VCaP (cell line): ENCODE data around the gene ZSCAN26.
A peak's percentile ranks its signal among the peaks of the same experiment; 100 is the strongest.
"Not testable (repeated sequence)": the region's sequence is repeated elsewhere in the genome, so short reads cannot be mapped to it uniquely, and the experiment has no call there.

Source experiments
- H3K27ac ChIP-seq: fragments of 450-650 bp; 2 replicates; pipeline ENCODE4 v1.5.1; 2017
- TF ChIP-seq, protein P1 (sequence below): fragments of 450-650 bp; conservative IDR thresholded peaks from 2 replicates; pipeline ENCODE4 v1.5.1; 2017; ENCODE audit warnings: mild to moderate bottlenecking, moderate library complexity

Gene ZSCAN26

DNA sequence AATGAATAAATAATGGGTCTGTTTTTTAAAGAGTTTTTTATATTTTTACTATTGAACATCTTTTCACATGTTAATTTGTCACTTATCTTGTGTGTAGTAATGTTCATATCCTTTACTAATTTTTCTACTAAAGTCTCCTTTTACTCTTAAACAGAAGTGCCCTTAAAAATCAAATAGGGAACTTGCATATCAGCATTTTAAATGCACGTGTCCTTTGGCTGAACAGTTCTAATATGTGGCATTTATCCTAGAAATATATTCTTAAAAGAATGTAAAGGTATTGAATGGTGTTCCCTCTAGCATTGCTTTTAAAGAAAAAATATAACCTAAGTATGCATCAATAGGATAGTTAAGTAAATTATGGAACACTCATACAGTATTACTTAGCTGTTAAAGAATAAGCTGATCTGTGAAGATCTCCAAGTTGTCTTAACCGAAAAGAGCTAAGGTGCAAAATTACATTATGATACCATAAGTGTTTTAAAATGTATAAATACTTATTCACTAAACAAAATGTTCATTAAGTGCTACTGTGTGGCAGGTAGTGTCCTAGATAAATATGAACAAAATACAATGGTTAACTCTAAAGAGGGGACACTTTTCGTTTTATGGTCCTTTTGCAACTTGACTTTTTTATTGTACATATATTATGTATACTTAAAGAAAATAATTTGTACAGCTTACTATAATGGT lies 13.8 kb downstream of the ZSCAN26 start:
- H3K27ac ChIP-seq: peak overlapping the region; percentile 60
- TF ChIP-seq, protein P1, sequence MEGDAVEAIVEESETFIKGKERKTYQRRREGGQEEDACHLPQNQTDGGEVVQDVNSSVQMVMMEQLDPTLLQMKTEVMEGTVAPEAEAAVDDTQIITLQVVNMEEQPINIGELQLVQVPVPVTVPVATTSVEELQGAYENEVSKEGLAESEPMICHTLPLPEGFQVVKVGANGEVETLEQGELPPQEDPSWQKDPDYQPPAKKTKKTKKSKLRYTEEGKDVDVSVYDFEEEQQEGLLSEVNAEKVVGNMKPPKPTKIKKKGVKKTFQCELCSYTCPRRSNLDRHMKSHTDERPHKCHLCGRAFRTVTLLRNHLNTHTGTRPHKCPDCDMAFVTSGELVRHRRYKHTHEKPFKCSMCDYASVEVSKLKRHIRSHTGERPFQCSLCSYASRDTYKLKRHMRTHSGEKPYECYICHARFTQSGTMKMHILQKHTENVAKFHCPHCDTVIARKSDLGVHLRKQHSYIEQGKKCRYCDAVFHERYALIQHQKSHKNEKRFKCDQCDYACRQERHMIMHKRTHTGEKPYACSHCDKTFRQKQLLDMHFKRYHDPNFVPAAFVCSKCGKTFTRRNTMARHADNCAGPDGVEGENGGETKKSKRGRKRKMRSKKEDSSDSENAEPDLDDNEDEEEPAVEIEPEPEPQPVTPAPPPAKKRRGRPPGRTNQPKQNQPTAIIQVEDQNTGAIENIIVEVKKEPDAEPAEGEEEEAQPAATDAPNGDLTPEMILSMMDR: no peak

DNA sequence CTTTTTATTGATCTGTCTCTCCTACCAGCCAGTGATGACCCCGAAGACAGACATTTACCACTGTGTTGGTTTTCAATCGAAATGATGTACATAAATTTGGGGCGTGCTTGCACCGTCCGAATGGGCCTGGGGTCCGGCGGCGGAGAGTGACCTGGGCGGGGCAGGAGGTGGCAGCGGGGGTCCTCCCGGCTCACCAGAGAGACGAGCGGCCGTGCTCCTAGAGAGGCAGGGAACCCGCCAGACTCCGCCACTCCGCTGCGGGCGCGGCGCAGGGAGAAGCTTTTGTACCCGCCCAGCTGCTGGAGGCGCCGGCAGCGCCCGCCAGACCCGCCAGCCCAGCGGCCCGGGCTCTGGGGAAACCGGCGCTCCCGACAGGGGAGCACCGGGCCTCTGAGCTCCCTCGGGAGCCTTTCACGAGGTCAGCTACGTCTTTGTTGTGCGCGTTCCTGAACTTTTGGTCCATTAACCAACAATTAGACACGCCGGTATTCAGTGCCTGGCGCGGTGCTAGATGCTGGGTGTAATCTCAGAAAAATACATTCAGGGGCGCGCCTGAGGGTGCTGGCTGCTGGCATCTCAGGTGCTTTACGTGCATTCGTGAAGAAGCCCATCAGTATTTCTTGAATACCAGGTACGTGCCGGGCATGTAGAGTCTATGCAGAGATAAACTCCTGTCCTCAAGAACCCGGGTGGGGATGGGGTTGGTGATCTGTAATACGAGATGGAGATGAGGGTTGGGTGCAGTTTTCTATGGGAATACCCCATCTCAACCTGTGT lies 14.5 kb downstream of the ZSCAN26 start, which contains the start of gene PGBD1:
Gene PGBD1 (plus strand): TSS at position 285 of the 777 bp plus-strand sequence. CDS start 2,242 bp downstream, outside the sequence.
- peak within 1 kb of the TSS; percentile 60 for H3K27ac ChIP-seq
- TF ChIP-seq, protein P1: 0 out of 2 replicates have a peak, but pooled peaks have one; percentile 7

DNA sequence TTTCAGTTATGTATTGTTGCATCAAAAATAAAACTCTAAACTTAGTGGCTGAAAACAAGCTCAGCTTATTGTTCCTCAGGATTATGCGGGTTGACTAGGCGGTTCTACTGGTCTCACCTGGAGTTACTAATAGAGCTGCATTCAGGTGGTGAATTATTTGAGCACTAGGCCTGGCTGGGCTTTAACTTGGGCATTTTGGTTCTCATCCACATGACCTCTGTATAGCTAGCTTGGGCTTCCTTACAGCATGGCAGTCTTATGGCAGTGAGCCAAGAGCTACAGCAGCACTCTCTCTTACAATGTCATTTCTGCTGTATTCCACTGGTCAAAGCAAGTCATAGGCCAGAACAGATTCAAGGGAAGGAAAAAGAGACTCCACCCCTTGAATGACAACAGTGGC lies 16.0 kb downstream of the ZSCAN26 start:
- no peak overlapping the region for H3K27ac ChIP-seq
- TF ChIP-seq, protein P1: no peak

DNA sequence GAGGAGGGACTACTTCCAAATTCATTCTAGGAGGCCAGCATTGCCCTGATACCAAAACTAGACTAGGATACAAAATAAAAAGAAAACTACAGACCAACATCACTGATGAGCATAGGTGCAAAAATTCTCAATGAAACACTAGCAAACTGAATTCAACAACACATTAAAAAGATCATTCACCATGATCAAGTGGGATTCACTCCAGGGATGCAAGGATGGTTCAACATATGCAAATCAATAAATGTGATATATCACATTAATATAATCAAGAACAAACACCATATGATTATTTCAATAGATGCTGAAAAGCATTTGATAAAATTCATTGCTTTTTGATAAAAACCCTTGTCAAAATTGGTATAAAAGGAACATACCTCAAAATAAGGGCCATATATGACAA lies 24.6 kb downstream of the ZSCAN26 start:
- TF ChIP-seq, protein P1: no peak
- no peak overlapping the region for H3K27ac ChIP-seq

DNA sequence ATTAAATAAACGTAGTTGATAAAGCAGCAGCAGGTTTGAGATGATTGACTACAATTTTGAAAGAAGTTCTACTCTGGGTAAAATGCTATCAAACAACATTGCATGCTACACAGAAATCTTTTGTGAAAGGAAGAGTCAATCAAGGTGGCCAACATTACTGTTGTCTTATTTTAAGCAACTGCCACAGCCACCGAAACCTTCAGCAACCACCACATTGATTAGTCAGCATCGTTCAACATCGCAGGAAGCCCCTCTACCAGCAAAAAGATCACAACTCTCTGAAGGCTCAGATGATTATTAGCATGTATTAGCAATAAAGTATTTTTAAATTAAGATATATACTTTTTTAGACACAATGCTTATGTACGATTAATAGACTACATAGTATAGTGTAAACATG lies 28.4 kb downstream of the ZSCAN26 start:
- H3K27ac ChIP-seq: no peak overlapping the region
- TF ChIP-seq, protein P1: no peak

DNA sequence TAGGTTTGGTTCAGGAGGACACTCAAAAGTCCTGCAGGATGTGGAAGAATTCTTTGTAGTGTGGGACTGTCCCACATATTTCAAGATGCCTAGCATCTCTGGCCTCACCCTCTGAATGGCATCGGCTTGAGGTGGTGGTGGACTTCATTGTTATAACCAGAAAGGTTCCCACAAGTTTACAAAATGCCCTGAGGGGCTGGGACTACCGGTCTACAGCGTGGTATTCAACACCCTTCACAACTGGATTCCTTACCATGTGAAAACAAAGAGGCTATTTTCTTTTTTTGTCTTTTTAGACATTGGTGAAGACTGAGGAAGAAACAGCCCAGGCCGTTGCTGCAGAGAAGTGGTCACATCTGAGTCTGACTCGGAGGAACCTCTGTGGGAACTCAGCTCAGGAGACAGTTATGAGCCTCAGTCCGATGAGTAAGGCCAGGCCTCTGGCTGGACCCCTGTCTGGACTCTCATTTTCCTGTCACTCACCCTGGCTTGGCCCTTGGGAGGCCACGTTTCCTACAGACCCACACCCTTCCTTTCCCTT lies 29.6 kb downstream of the ZSCAN26 start:
- TF ChIP-seq, protein P1: no peak
- no peak overlapping the region for H3K27ac ChIP-seq

DNA sequence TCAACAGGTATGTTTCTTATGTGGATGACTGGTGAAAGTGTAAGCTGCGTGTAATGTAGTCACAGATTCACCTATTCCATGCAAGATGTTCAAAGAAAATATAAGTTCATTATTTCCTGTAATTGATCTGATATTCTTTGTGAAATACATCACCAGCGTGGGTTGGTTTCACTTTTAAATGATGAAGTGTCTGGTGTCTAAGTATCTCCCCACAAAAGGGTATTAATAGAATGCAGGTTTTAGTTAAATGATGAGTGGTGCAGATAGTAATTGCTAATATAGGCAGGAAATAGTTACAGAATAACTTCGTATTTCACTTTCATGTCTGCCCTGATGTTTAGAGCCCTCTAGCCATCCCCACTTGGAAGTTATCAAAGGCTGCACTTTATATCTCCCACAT lies 36.6 kb downstream of the ZSCAN26 start:
- H3K27ac ChIP-seq: no peak overlapping the region
- TF ChIP-seq, protein P1: no peak

DNA sequence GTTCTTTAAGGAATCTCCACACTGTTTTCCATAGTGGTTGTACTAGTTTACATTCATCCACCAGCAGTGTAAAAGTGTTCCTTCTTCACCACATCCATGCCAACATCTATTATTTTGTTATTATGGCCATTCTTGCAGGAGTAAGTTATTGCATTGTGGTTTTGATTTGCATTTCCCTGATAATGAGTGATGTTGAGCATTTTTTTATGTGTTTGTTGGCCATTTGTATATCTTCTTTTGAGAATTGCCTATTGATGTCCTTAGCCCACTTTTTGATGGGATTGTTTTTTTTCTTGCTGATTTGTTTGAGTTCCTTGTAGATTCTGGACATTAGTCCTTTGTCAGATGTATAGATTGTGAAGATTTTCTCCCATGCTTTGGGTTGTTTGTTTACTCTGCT lies 39.4 kb downstream of the ZSCAN26 start:
- not testable (repeated sequence) for H3K27ac ChIP-seq
